Gastrocnemius medialis (tissue), 4 donors: ENCODE data around the gene PGAM5.

Experiments
- POLR2A ChIP-seq, 2 donors: fragments of 450-650 bp; IDR thresholded peaks; one replicate each; pipeline ENCODE4 v1.6.1; 2017; ENCODE audit warnings: antibody characterized with exemption in 2 of 2, mild to moderate bottlenecking in 2 of 2, moderate library complexity in 2 of 2
- TF ChIP-seq, protein P1 (sequence below), 5 experiments: fragments of 450-650 bp in 3 of 5; fragments of 200-600 bp in 2 of 5; sonication (generic) in 2 of 5; IDR thresholded peaks in 4 of 5; conservative IDR thresholded peaks in 1 of 5; 1 replicate in 4 of 5; 2 replicates in 1 of 5; pipeline ENCODE4 v1.5.1; 2016 to 2019; ENCODE audit warnings: antibody characterized with exemption in 5 of 5, mild to moderate bottlenecking in 3 of 5, moderate library complexity in 3 of 5

DNA sequence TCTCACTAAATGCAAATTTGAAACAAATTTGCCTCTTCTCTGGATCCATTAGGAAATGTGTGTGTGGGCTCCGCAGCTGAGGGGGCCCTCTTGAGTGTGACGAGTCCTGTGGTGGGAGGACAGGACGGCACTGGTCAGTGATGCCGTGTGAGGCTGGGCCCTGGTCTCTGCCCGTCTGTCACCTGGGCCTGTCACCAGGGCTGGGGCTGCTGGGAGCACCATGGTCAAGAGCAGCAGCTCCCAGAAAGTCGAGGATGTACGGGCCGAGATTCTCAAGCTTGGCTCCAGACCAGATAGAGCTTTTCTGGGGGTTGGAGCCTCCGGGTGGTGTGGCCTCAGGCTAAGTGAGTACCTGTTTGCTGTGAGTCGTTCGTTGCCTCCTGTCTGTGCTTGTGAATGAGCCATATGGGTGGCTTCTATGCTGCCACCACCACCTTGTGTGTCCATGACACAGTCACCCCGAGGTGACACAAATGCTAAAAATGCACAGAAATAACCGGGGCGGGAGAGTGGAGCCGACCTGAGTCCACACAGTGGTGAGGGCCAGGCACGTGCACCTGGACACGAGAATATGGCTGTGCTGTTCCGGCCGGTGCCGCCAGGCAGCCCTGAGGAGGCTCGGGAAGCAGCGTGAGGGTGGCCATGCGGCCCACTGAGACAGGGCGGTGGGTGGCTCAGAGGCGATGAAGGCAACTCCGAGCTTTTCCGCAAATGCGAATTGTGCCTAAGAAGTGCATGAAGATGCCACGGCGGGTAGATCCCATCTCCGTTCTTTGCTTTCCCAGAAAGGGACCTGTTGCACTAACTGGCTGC, 8.7 kb downstream of the PGAM5 start:
- no peak for TF ChIP-seq POLR2A (IDR thresholded peaks at IDR 0.05)
- TF ChIP-seq, protein P1, sequence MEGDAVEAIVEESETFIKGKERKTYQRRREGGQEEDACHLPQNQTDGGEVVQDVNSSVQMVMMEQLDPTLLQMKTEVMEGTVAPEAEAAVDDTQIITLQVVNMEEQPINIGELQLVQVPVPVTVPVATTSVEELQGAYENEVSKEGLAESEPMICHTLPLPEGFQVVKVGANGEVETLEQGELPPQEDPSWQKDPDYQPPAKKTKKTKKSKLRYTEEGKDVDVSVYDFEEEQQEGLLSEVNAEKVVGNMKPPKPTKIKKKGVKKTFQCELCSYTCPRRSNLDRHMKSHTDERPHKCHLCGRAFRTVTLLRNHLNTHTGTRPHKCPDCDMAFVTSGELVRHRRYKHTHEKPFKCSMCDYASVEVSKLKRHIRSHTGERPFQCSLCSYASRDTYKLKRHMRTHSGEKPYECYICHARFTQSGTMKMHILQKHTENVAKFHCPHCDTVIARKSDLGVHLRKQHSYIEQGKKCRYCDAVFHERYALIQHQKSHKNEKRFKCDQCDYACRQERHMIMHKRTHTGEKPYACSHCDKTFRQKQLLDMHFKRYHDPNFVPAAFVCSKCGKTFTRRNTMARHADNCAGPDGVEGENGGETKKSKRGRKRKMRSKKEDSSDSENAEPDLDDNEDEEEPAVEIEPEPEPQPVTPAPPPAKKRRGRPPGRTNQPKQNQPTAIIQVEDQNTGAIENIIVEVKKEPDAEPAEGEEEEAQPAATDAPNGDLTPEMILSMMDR (IDR thresholded peaks at IDR 0.05 in 4 of 5, conservative IDR thresholded peaks at IDR 0.05 in 1 of 5), result no peak
